ENCODE measurements around the gene TMEM233. TPM values are rescaled to one million over a fixed set of nuclear protein-coding genes. Genes with fewer than 3 reads are reported as not detected.

TMEM233 gene
- total RNA-seq, 2 donors from 2014 or later: not detected

Other genes starting within 250 kb of the TMEM233 start
- 10 to 100 TPM; 18.2 to 63.7 TPM for gene PRKAB1, start 74.4 kb downstream of the TMEM233 start, total RNA-seq